HAP-1 (cell line): Measurements from ENCODE around the gene ZPBP.
"Not testable (repeated sequence)": the region's sequence is repeated elsewhere in the genome, so short reads cannot be mapped to it uniquely, and the experiment has no call there.

Source experiments
- DNase-seq, 2 experiments: peaks; one replicate each; pipeline ENCODE4 v3.0.0-alpha.2; 2016 to 2020; ENCODE audit warnings: low spot score in 2 of 2
- H3K27me3 ChIP-seq: fragments of 250-450 bp; sonication (Bioruptor Pico); 2 replicates; pipeline ENCODE4 v1.5.1; 2020; ENCODE audit warnings: low read depth, mild to moderate bottlenecking, moderate library complexity
- H3K36me3 ChIP-seq: fragments of 250-450 bp; sonication (Bioruptor Pico); replicated peaks from 2 replicates; pipeline ENCODE4 v1.5.1; 2020; ENCODE audit warnings: mild to moderate bottlenecking
- H3K4me1 ChIP-seq: fragments of 250-450 bp; sonication (Bioruptor Pico); 2 replicates; pipeline ENCODE4 v1.5.1; 2020; ENCODE audit warnings: mild to moderate bottlenecking
- H3K4me3 ChIP-seq: fragments of 250-450 bp; sonication (Bioruptor Pico); 2 replicates; pipeline ENCODE4 v1.5.1; 2020; ENCODE audit warnings: mild to moderate bottlenecking, moderate library complexity
- H3K9me3 ChIP-seq: fragments of 250-450 bp; sonication (Bioruptor Pico); 2 replicates; pipeline ENCODE4 v1.5.1; 2020; ENCODE audit warnings: mild to moderate bottlenecking, moderate library complexity
- in situ Hi-C: fragments of 300-500 bp; cut with MboI; formaldehyde crosslinking; loops from 3 replicates; pipeline ENCODE4 v1.14.3; 2020; ENCODE audit warnings: low sequenced_read_pairs, inconsistent platforms, mixed read lengths

The ZPBP gene

DNA sequence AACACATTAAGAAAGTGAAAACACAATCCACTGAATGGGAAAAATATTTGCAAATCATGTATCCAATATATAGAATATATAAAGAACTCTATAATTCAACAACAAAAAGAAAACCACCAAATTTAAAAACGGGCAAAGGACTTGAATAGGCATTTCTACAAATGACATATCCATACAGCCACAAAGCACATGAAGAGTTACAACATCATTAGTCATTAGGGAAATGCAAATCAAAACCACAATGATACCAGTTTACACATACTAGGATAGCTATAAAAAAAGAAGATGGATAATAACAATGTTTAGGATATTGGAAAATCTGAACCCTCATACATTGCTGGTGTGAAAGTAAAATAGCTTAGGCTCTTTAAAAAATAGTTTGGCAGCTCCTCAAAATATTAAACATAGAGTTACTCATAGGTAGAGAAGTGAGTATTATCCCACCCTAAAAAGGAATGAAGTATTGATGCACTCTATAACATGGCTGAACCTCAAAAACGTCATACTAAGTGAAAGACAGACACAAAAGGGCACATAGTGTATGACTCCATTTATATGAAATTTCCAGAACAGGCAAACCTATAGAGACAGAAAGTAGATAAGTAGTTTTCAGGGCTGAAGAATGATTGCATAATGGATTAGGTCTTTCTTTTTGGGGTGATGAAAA, 4.5 kb downstream of the ZPBP start:
- H3K4me1 ChIP-seq, result no peaks in the 10 kb centered on the region
- H3K9me3 ChIP-seq, result no peaks in the 10 kb centered on the region
- no peak overlapping the region for H3K4me3 ChIP-seq
- DNase-seq, result no peak
- H3K36me3 ChIP-seq, result no peaks in the 10 kb centered on the region
- H3K27me3 ChIP-seq, result no peaks in the 10 kb centered on the region
- in situ Hi-C loops, result loop anchor here (25.0 kb wide), 1 partner anchor 324 kb away; no protein-coding TSS in a partner anchor

DNA sequence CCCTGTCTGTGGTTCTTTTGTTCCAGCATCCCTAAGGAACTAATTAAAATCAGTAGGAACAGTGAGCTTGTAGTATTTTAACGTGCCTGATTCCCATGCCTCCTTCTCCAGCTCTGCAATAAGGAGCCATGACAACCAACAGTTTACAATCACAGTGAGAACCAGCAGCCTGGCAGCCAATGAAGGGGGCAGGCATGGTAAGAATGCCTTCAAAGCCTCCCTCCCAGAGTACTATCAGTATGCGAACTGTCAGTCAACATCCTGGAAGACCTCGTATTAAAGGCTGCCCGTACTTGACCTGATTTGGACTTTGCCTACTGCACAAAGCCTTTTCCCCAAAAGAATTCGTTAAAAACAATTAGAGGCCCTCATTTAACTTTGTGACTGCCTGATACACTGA, 7.7 kb downstream of the ZPBP start:
- DNase-seq, result no peak
- in situ Hi-C loops, result loop anchor here (25.0 kb wide), 1 partner anchor 327 kb away; no protein-coding TSS in a partner anchor
- Histone ChIP-seq H3K27me3 (no peaks in the 10 kb centered on the region), H3K4me3 (no peak overlapping the region), H3K36me3 (no peaks in the 10 kb centered on the region), H3K4me1 (no peaks in the 10 kb centered on the region), H3K9me3 (no peaks in the 10 kb centered on the region)

DNA sequence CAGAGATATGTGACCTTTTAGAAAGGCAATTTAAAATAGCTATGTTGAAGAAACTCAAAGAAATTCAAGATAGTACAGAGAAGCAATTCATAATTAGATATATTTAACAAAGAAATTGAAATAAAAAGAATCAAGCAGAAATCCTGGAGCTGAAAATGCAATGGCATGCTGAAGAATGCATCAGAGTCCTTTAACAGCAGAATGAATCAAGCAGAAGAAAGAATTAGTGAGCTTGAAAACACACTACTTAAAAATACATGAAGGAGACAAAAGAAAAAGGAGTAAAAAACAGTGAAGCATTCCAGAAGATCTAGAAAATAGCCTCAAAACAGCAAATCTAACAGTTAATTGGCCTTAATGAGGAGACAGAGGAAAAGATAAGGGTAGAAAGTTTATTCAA, 20.0 kb downstream of the ZPBP start:
- no peak for DNase-seq
- in situ Hi-C loops, result no loop called here
- Histone ChIP-seq H3K4me3 (no peak overlapping the region), H3K4me1 (no peaks in the 10 kb centered on the region), H3K36me3 (no peaks in the 10 kb centered on the region), H3K9me3 (no peaks in the 10 kb centered on the region), H3K27me3 (no peaks in the 10 kb centered on the region)

DNA sequence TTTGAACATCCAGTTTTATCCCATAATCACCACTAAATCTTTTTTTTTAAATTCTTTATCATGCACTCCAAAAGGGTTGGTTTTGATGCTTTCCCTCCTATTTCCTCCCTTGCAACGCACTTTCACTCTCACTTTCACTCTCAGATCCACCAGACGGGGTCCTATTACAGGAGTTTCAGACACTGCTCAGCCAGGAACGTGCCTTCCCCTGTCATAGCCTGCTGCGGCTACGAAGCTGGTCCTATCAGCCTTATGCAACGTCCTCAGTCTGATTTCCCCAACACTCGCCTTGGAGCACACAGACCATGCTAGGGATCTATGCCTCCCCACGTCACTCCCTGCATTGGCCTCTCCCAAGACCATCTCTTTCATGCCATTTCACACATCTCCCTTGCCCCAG, 23.4 kb downstream of the ZPBP start:
- Histone ChIP-seq H3K36me3 (no peaks in the 10 kb centered on the region), H3K27me3 (no peaks in the 10 kb centered on the region), H3K4me1 (no peaks in the 10 kb centered on the region), H3K4me3 (no peak overlapping the region), H3K9me3 (no peaks in the 10 kb centered on the region)
- in situ Hi-C loops, result no loop called here
- DNase-seq, result no peak

DNA sequence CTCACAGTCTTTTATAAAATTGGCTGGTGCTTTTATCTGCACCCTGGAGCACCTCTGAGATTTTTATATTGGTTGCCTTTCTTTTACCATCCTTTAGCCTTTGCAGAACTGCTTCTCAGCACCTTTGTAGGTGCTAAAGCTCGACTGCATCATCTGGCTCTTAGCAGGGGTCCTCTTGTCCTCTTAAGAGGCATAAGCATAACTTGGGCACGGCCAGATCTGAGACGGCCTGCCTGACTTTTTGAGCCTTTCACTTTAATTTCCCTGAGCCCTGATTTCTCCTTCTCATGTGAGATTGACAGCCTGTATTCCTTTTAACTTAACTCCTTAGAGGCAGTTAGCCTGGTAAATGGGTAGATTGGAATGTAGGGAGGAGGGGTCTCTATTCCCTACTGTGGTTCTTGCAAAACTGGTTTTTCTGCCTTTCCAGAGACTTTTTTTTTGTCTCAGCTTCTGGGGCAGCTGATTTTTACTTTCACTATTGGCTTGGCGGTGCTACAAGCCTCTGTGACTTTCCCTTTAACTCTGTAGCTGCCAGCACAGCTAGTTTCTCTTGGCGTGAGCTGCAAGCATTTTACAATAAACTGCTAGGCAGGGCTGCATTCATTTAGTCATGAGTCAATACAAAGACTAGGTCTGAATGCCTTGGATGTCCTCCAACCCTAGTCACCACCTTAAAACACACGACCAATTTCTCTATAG, 24.0 kb downstream of the ZPBP start:
- peak; percentile 13 to 20 for DNase-seq
- no peaks in the 10 kb centered on the region for H3K9me3 ChIP-seq
- in situ Hi-C loops, result no loop called here

DNA sequence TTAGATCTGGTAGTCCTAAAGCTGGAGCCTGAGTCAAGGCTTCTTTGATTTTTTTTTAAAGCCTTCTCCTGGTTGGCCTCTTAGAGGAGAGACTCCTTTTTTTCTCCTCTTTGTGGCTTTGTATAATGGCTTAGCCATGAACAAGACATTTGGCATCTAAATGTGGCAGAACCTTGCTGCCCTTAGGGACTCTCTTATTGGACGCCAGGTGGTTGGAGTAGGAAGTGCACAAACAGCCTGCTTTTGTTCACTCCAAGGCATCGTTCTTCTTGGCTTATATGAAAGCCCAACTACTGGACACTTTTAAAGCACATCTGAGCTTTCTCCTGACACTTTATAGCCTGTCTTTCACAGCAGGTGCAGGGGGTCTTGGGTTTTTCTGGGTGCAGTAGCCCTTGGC, 25.0 kb downstream of the ZPBP start:
- in situ Hi-C loops, result no loop called here
- H3K27me3 ChIP-seq, result no peaks in the 10 kb centered on the region
- H3K36me3 ChIP-seq, result no peaks in the 10 kb centered on the region
- no peaks in the 10 kb centered on the region for H3K9me3 ChIP-seq
- H3K4me1 ChIP-seq, result no peaks in the 10 kb centered on the region
- peak in 1 of 2 experiments; percentile 13 for DNase-seq
- H3K4me3 ChIP-seq, result no peak overlapping the region

More for the DNA sequence above, 24.0 kb downstream of the ZPBP start:
- Histone ChIP-seq H3K36me3 (no peaks in the 10 kb centered on the region), H3K27me3 (no peaks in the 10 kb centered on the region), H3K4me3 (0 out of 2 replicates have a peak overlapping the region, but pooled peaks have one; percentile 2), H3K4me1 (no peaks in the 10 kb centered on the region)

DNA sequence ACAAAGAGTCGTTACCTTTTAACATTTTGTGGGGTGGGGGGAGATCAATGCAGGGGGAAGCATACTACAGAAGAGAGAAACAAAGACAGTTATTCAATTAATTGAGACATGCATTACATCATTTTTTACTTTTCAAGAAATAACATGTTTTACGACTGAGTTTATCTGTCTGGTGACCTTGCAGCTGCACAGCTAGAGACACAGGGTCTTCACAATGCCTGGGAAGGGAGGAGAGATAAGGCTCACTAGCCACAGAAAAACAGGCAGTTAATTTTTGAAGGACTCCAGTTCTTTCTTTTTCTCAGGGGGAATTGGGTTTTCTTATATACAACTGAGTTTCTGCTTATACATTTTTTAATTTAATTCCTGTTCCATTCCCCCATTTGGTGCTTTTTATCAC, 30.1 kb downstream of the ZPBP start:
- Histone ChIP-seq H3K9me3 (no peaks in the 10 kb centered on the region), H3K27me3 (no peaks in the 10 kb centered on the region), H3K36me3 (no peaks in the 10 kb centered on the region), H3K4me3 (no peak overlapping the region), H3K4me1 (no peaks in the 10 kb centered on the region)
- in situ Hi-C loops, result no loop called here
- no peak for DNase-seq

DNA sequence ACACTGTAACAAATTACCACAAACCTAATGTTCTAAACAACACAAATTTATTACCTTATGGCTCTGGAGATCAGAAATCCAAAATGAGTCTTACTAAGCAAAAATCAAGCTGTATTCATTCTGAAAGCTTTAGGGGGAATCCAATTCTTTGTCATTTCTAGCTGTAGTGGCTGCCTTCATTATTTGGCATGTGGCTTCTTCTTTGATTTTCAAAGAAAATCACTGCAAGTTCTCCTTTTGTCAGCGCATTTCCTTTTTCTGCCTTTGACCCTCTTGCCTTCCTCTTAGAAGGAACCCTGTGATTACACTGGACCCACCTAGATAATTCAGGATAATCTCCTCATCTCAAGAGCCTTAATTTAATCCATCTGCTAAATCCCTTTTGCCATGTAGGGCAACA, 36.9 kb downstream of the ZPBP start:
- no peaks in the 10 kb centered on the region for H3K36me3 ChIP-seq
- DNase-seq, result no peak
- H3K4me1 ChIP-seq, result no peaks in the 10 kb centered on the region
- no peaks in the 10 kb centered on the region for H3K27me3 ChIP-seq
- no peak overlapping the region for H3K4me3 ChIP-seq
- no peaks in the 10 kb centered on the region for H3K9me3 ChIP-seq
- in situ Hi-C loops, result no loop called here

DNA sequence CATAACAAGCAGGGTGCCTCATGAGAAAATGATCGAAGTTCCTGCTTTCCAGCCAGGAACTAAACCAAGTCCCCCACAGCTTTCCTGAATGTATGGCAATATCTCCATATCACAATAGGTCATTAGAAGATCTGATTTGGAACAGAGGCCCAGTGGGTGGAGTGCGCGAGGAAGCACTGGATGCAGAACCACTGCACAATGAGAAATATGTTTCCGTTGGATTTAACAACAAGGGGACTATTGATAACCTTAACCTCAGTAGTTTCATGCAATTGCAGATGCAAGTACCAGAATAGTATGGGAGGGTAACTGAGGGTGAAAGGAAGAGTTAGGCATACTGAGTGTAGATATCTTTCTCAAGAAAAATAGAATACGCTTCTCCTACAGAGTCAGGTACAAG, 45.3 kb downstream of the ZPBP start:
- no peaks in the 10 kb centered on the region for H3K27me3 ChIP-seq
- peaks cover 3% of the 10 kb centered on the region; the same call in 1 of the 2 replicates for H3K9me3 ChIP-seq
- no peaks in the 10 kb centered on the region for H3K36me3 ChIP-seq
- in situ Hi-C loops, result no loop called here
- no peak overlapping the region for H3K4me3 ChIP-seq
- DNase-seq, result no peak
- no peaks in the 10 kb centered on the region for H3K4me1 ChIP-seq

DNA sequence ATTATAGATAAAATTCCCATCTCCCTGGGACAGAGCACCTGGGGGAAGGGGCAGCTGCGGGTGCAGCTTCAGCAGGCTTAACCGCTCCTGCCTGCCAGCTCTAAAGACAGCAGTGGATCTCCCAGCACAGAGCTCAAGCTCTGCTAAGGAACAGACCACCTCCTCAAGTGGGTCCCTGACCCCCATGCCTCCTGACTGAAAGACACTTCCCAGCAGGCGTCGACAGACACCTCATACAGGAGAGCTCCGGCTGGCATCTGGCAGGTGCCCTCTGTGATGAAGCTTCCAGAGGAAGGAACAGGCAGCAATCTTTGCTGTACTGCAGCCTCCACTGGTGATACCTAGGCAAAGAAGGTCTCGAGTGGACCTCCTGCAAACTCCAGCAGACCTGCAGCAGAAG, 51.9 kb downstream of the ZPBP start:
- DNase-seq, in situ Hi-C loops, H3K4me1 ChIP-seq, H3K9me3 ChIP-seq, H3K4me3 ChIP-seq, H3K27me3 ChIP-seq, H3K36me3 ChIP-seq: not testable (repeated sequence)

DNA sequence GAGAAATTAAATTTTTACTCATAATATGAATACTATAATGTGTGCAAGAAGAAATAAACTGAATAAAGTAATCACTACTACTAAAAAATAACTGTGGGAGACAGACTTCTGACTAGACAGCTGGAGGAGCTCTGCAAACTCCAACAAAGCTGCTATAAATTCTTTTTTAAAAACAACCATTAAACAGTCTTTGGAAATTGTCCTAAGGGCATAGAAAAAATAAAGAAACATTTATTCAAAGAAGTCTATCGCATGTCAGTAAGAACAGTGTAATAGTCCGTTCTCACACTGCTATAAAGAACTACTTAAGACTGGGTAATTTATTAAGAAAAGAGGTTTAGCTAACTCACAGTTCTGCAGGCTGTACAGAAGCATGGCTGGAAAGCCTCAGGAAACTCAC, 56.0 kb downstream of the ZPBP start:
- DNase-seq, result no peak
- H3K36me3 ChIP-seq, result no peaks in the 10 kb centered on the region
- no peaks in the 10 kb centered on the region for H3K4me1 ChIP-seq
- in situ Hi-C loops, result no loop called here
- no peak overlapping the region for H3K4me3 ChIP-seq
- H3K9me3 ChIP-seq, result no peaks in the 10 kb centered on the region
- H3K27me3 ChIP-seq, result no peaks in the 10 kb centered on the region

DNA sequence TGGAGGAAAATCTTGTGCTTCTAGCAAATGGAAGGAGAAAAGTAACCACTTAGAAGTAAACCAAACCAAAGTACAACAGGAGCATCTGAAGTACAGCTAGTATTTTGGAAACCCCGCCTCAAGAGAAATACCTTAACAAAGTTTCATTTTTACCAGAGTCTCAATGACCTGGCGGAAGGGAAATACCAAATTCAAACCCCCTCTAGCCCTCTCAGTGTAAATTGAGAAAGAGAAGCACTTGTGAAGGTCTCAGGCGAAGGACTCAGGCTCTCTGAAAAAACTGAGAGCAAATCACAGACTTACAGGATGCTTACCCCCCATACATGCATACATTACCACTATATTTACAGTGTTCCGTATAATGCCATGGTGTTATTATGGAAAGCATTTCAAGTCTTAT, 70.1 kb downstream of the ZPBP start:
- no peak overlapping the region for H3K4me3 ChIP-seq
- DNase-seq, result no peak
- in situ Hi-C loops, result no loop called here

DNA sequence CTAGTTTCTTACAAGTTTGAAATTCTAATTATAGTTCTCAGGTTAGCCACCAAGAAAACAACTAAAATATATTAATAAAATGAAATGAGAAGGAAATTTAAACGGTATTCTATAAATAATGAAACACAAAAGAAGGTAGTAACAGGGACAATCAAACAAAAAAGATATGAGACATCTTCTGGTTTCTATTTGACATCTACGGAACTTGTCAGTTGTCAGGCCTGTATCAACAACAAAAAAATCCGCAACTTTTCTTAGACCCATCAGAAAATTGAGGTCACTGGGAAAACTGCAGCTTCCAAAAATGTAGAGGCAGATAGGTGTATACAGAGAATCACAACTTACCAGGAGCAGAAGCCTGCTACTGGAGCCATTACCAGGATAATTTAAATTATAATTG, 70.6 kb downstream of the ZPBP start:
- no peaks in the 10 kb centered on the region for H3K4me1 ChIP-seq
- in situ Hi-C loops, result no loop called here

More for the DNA sequence above, 70.1 kb downstream of the ZPBP start:
- Histone ChIP-seq H3K4me1 (no peaks in the 10 kb centered on the region), H3K9me3 (no peaks in the 10 kb centered on the region), H3K27me3 (no peaks in the 10 kb centered on the region), H3K36me3 (no peaks in the 10 kb centered on the region)

DNA sequence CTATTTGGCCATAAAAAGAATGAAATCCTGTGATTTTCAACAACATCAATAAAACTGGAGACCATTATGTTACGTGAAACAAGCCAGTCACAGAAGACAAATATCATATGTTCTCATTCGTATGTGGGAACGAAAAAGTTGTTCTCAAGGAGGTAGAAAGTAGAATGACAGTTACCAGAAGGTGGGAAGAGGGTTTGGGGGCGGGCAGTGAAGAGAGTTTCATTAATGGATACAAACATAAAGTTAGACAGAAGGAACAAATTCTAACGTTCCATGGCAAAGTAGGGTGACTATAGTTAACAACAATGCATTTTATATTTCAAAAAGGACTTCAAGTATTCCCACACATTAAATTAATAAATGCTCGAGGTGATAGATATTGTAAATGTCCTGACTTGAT, 97.4 kb downstream of the ZPBP start:
- DNase-seq, result no peak
- in situ Hi-C loops, result no loop called here
- Histone ChIP-seq H3K4me3 (no peak overlapping the region), H3K36me3 (no peaks in the 10 kb centered on the region), H3K9me3 (no peaks in the 10 kb centered on the region), H3K4me1 (no peaks in the 10 kb centered on the region), H3K27me3 (no peaks in the 10 kb centered on the region)

More for the DNA sequence above, 70.6 kb downstream of the ZPBP start:
- Histone ChIP-seq H3K4me3 (no peak overlapping the region), H3K27me3 (no peaks in the 10 kb centered on the region), H3K36me3 (no peaks in the 10 kb centered on the region), H3K9me3 (no peaks in the 10 kb centered on the region)
- no peak for DNase-seq
